Stimulated activated CD4-positive, alpha-beta T cell treated with anti-CD3 and anti-CD28 coated beads, TNF-alpha, amount 100 ng/mL, for 1 hour (primary cell): Measurements from ENCODE around the gene MAN2A1.

Experiments
- DNase-seq, 3 donors: peaks; one replicate each; pipeline ENCODE4 v3.0.0-alpha.2; 2020; ENCODE audit warnings: low read depth in 3 of 3, low spot score in 1 of 3

The MAN2A1 gene

GRCh38 chr5:109903061-109903460 is 213.3 kb downstream of the MAN2A1 start:
- no peak for DNase-seq

DNA sequence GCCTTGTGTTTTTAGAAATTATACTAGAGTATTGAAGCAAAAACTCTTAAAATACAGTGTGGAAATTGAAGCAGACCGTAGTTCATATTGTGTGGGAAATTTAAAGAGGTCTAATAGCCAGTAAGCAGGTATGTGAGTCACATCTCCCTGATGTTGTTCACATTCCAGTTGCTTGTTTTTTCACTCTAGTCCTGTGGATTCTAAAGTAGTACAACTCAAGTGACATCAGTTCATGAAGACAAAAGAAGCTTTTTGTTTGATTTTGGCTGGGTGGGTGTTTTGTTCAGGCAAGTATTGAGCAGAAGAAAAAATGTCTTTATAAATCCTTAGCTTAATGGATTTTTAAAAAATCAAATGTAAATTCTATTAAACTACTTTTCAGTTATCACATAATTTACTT is 216.2 kb downstream of the MAN2A1 start:
- DNase-seq = no peak

GRCh38 chr5:109907189-109907588 is 217.5 kb downstream of the MAN2A1 start:
- no peak for DNase-seq

GRCh38 chr5:109907731-109908130 is 218.0 kb downstream of the MAN2A1 start:
- DNase-seq = no peak

DNA sequence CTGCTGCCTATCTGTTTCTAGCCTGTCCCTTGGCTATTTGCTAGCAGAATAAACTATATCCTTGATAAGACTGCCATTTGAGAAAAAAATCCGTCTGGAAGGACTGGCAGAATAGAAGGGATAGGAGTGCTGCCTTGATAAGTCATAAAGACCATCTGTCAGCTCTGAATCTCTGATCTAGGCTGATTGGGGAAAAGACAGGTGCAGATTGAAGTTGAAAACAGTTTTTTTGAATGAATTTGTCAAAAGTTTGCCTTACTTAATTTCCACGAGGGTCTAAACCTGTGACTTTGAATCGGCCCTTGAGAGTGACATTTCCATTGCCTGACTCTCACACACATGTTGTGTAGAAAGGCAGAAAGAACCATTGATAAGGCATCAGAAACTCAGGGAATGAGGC is 218.6 kb downstream of the MAN2A1 start:
- no peak for DNase-seq

DNA sequence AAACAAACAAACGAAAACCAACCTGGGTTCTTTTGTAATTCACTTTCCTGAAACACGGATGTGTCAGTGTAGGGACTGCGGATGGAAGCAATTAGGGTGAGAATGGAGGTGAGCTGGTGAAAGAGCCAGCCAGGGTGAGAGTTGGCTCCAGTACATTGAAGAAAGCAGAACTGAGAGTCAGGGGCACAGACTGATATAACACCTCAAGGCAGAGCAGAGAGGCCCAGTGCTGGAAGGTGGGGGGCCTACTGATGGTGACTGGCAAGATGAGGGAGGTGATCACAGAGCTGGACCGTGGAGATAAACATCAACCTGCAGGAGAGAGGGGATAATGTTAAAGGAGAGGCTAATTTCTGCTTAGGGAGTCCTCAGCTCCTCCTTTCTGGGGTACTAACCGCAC is 221.1 kb downstream of the MAN2A1 start:
- DNase-seq = no peak

GRCh38 chr5:109911731-109912130 is 222.0 kb downstream of the MAN2A1 start:
- DNase-seq = no peak

DNA sequence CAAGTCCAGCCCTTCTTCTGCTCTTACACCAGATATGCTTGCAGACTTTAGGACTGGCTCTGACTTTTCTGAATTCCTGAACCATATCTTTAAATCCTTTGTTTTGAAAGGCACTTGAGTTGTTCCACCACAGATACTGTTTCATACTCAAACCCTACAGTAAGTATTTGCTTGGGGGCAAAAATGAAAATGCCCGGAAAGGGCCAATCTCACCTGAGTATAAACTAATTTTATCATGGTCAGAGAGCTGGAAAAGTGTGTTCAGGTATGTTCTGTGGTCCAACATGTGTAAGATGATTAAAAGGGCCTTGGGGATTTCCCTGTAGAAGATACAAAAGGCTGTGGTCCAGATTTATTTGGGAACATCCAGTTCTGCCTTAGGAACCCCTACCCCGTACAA is 225.2 kb downstream of the MAN2A1 start:
- no peak for DNase-seq

DNA sequence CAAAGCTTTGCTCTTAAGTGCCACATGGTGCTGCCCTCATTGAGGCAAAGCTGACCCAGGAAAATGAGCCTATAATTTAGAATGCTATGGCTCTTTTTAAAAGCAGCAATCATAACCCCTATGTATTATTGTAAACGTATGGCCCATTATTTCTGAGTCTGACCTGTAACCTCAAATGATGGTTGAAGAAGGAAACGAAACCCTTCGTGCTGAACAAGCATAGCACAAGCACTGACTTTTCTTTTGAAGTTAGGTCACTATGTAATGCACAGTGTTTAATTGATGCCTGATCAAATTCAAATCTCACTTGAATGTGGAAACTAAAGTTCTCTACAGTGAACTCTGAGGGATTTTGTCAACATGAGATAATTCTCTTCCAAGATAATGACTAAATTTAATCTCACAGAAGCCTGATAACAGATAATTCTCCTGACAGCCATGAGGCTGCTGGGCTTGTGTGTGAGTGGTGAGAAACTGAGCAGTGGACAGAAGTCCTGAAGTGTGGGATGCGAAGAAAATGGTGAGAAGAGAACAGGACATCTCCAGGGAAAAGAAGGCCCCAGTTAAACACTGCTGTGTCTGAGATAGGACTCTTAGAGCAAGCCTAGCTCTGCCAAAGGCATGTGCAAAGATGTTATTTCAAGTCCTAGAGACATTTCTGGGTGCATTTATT is 226.9 kb downstream of the MAN2A1 start:
- DNase-seq = no peak
